HepG2 (cell line): Measurements from ENCODE around the gene IFT43. TPM values are rescaled to one million over a fixed set of nuclear protein-coding genes. Genes with fewer than 3 reads are reported as not detected.

ENCODE experiments used
- ATAC-seq: fragments of 200-7000 bp; cut with Tn5 transposase; 3 replicates; pipeline ENCODE4 v1.9.1; 2020; ENCODE audit warnings: mild to moderate bottlenecking, moderate library complexity
- BruUV-seq: library from RNA; stranded (reverse); fragments of 400-500 nt; replicated peaks from 2 replicates; lab custom pipeline; 2021; lab: Mats Ljungman, UMichigan
- CTCF ChIA-PET: fragments of 300-600 bp; formaldehyde crosslinking; extraction: SDS; loops from one replicate; lab custom pipeline; 2021; ENCODE audit warnings: low total read pairs, inconsistent platforms, low intra/inter-chr PET ratio; lab: Yijun Ruan, JAX
- POLR2A ChIA-PET: fragments of 350-600 bp; sonication (Branson Sonifier 250); formaldehyde crosslinking; loops from one replicate; lab custom pipeline; 2020; ENCODE audit warnings: antibody characterized with exemption, inconsistent platforms; lab: Yijun Ruan, JAX
- DNase-seq: peaks from one replicate; pipeline ENCODE4 v3.0.0-alpha.2; 2015; ENCODE audit warnings: low spot score
- FAIRE-seq: peaks from 3 replicates; lab custom pipeline; 2011; peaks lifted over from hg19 to GRCh38; lab: Jason Lieb, UNC
- H2AFZ ChIP-seq: one replicate; pipeline ENCODE4 v1.6.1; 2011; ENCODE audit warnings: low read length, inconsistent platforms
- H3K27ac ChIP-seq: fragments of 300-600 bp; 3 replicates; pipeline ENCODE4 v1.8.0; 2011; ENCODE audit warnings: mixed run types, mild to moderate bottlenecking, mixed read lengths, low read length, inconsistent platforms; ENCODE audit not compliant: insufficient read depth; ENCODE audit errors: extremely low read length
- H3K27me3 ChIP-seq, 2 experiments: fragments of 200-600 bp in 1 of 2; 2 replicates in 1 of 2; 3 replicates in 1 of 2; pipeline versions ENCODE4 v1.6.0 to v1.8.0; 2011; ENCODE audit warnings: low read length in 2 of 2, mild to moderate bottlenecking in 2 of 2, moderate library complexity in 2 of 2, inconsistent platforms in 1 of 2; ENCODE audit not compliant: insufficient read depth in 2 of 2, control insufficient read depth in 1 of 2
- H3K36me3 ChIP-seq, 2 experiments: fragments of 200-600 bp in 1 of 2; replicated peaks in 1 of 2; 2 replicates in 1 of 2; 3 replicates in 1 of 2; pipeline versions ENCODE4 v1.5.1 to v1.8.0; 2011; ENCODE audit warnings: low read length in 2 of 2, inconsistent platforms in 1 of 2; ENCODE audit not compliant: insufficient read depth in 2 of 2, control insufficient read depth in 1 of 2
- H3K4me1 ChIP-seq: 2 replicates; pipeline ENCODE4 v1.5.1; 2012; ENCODE audit warnings: low read length, inconsistent platforms; ENCODE audit not compliant: insufficient read depth
- H3K4me2 ChIP-seq: 2 replicates; pipeline ENCODE4 v1.6.0; 2011; ENCODE audit warnings: low read depth, low read length, inconsistent platforms
- H3K4me3 ChIP-seq, 3 experiments: fragments of 200-600 bp in 1 of 3; sonication (generic), shearing (Covaris generic) in 1 of 3; replicated peaks in 1 of 3; 2 replicates each; pipeline ENCODE4 v1.5.1; 2011 to 2016; ENCODE audit warnings: low read length in 3 of 3, inconsistent platforms in 2 of 3, low read depth in 2 of 3, mild to moderate bottlenecking in 2 of 3, control low read depth in 1 of 3, mixed read lengths in 1 of 3; ENCODE audit not compliant: insufficient read depth in 1 of 3
- H3K79me2 ChIP-seq: one replicate; pipeline ENCODE4 v1.6.1; 2011; ENCODE audit warnings: low read length, inconsistent platforms; ENCODE audit not compliant: insufficient read depth
- H3K9ac ChIP-seq: 2 replicates; pipeline ENCODE4 v1.6.0; 2011; ENCODE audit warnings: mild to moderate bottlenecking, low read depth, low read length, inconsistent platforms; ENCODE audit not compliant: insufficient read depth
- H3K9me3 ChIP-seq: 2 replicates; pipeline ENCODE4 v1.5.1; 2012; ENCODE audit warnings: mild to moderate bottlenecking, low read length
- H4K20me1 ChIP-seq: 2 replicates; pipeline ENCODE4 v1.6.0; 2011; ENCODE audit warnings: inconsistent platforms, mild to moderate bottlenecking, low read length, moderate library complexity; ENCODE audit not compliant: insufficient read depth
- CAMTA2 ChIP-seq: sonication (generic); formaldehyde crosslinking; IDR thresholded peaks from 2 replicates; pipeline ENCODE4 v1.4.0; 2020; ENCODE audit warnings: mild to moderate bottlenecking, missing genetic modification reagents, borderline replicate concordance
- FIP1L1 ChIP-seq: fragments of 200-400 bp; formaldehyde crosslinking; IDR thresholded peaks from 2 replicates; pipeline ENCODE4 v1.6.1; 2018; ENCODE audit warnings: low read depth, mild to moderate bottlenecking, low read length, moderate library complexity, borderline replicate concordance; ENCODE audit not compliant: insufficient read depth
- NFIC ChIP-seq: IDR thresholded peaks from 2 replicates; pipeline ENCODE4 v1.6.1; 2012; ENCODE audit warnings: mild to moderate bottlenecking, low read length, inconsistent platforms
- NR3C1 ChIP-seq: sonication (generic); formaldehyde crosslinking; IDR thresholded peaks from 2 replicates; pipeline ENCODE4 v1.4.0; 2020; ENCODE audit warnings: missing genetic modification reagents
- ONECUT2 ChIP-seq: sonication (generic); formaldehyde crosslinking; IDR thresholded peaks from 2 replicates; pipeline ENCODE4 v1.4.0; 2020; ENCODE audit warnings: missing genetic modification reagents
- ZMYM3 ChIP-seq: sonication (generic); formaldehyde crosslinking; IDR thresholded peaks from 2 replicates; pipeline ENCODE4 v1.5.1; 2020; ENCODE audit warnings: mild to moderate bottlenecking, missing genetic modification reagents
- ZNF143 ChIP-seq: sonication (generic); formaldehyde crosslinking; IDR thresholded peaks from 2 replicates; pipeline ENCODE4 v1.4.0; 2020; ENCODE audit warnings: missing genetic modification reagents
- ZNF20 ChIP-seq: sonication (generic); formaldehyde crosslinking; IDR thresholded peaks from 2 replicates; pipeline ENCODE4 v1.4.0; 2020; ENCODE audit warnings: mild to moderate bottlenecking, moderate library complexity, missing genetic modification reagents
- ZNF354B ChIP-seq: sonication (generic); formaldehyde crosslinking; IDR thresholded peaks from 2 replicates; pipeline ENCODE4 v1.8.0; 2022; ENCODE audit warnings: mild to moderate bottlenecking, missing genetic modification reagents
- ZNF83 ChIP-seq: sonication (generic); formaldehyde crosslinking; IDR thresholded peaks from 2 replicates; pipeline ENCODE4 v1.4.0; 2020; ENCODE audit warnings: missing genetic modification reagents, mild to moderate bottlenecking, borderline replicate concordance
- WGBS: methylation state at CpG from one replicate; pipeline ENCODE4 v1.1.6; 2017; ENCODE audit warnings: low lambda C conversion rate; 5-methylcytosine and 5-hydroxymethylcytosine counted together
- in situ Hi-C: cut with HindIII; loops from 2 replicates; pipeline ENCODE4 v1.10.0; 2017; ENCODE audit warnings: low pct_unique_long_range_greater_than_20kb; ENCODE audit not compliant: extremely low pct_ligation_motif_present
- intact Hi-C: fragments of 100-400 bp; cut with micrococcal nuclease; formaldehyde crosslinking; loops from one replicate; pipeline ENCODE4 v1.10.0; 2022; ENCODE audit not compliant: unreplicated experiment
- polyA plus RNA-seq, 8 experiments: library from polyadenylated mRNA; depleted of rRNA in 3 of 8; stranded (reverse) in 7 of 8; unstranded in 1 of 8; fragments of >200 nt; fragmentation: Illumina TruSeq in 4 of 8; extraction: Trizol in 4 of 8; gene quantifications; 2 replicates each; pipeline versions ENCODE4 v1.2.1 to v1.2.3, GENCODE V29; 2011 to 2016; ENCODE audit warnings: low read depth in 4 of 8, missing spikeins in 1 of 8, mixed read lengths in 1 of 8; ENCODE audit not compliant: insufficient read depth in 1 of 8
- total RNA-seq, 5 experiments: library from RNA; depleted of rRNA; stranded (reverse); fragments of >200 nt; fragmentation: Illumina TruSeq; extraction: Trizol; gene quantifications; 2 replicates each; pipeline ENCODE4 v1.2.3, GENCODE V29; 2016; ENCODE audit warnings: low read depth in 1 of 5
- TF ChIP-seq, protein P1 (sequence below): sonication (generic); formaldehyde crosslinking; conservative IDR thresholded peaks from 2 replicates; pipeline ENCODE4 v1.8.1; 2023; ENCODE audit warnings: missing genetic modification reagents
- TF ChIP-seq, protein P2 (sequence below): sonication (generic); formaldehyde crosslinking; IDR thresholded peaks from 2 replicates; pipeline ENCODE4 v1.8.0; 2022; ENCODE audit warnings: mild to moderate bottlenecking, missing genetic modification reagents, borderline replicate concordance
- TF ChIP-seq, protein P3 (sequence below), 2 experiments: sonication (generic) in 1 of 2; formaldehyde crosslinking in 1 of 2; IDR thresholded peaks; 2 replicates each; pipeline versions ENCODE4 v1.5.1 to v1.6.1; 2011 to 2020; ENCODE audit warnings: borderline replicate concordance in 1 of 2, low read depth in 1 of 2, low read length in 1 of 2, mild to moderate bottlenecking in 1 of 2, missing genetic modification reagents in 1 of 2, moderate library complexity in 1 of 2

The IFT43 gene
- total and polyA plus RNA-seq, 2 of the 13 experiments (the other 11 are each of a cell fraction or from before 2014, with no cell fraction given) = 0.15 to 0.55 TPM

DNA sequence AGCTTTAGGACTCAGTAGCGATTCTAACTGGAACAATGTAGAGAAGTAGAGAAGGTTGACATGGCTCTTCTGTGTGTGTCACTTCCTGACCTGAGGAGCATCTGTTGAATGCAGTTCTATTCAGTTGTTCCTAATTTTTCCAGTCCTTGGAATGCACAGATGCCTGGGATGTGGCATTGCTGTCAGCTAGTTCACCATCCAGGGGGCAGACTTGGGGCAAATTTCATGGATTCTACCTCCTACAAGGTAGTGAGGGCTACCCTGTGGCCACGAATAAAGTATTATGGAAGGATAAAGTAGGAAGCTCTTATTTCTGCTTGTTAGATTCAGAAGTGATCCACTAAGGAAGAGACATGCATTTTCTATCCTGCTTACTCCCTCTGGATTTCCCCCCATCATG lies 91.8 kb downstream of the IFT43 start:
- H3K9ac ChIP-seq = no peak overlapping the region
- ATAC-seq (no peak), DNase-seq (no peak), FAIRE-seq (no peak)
- H3K27me3 ChIP-seq = peaks cover 8 to 57% of the 10 kb centered on the region in 2 experiments; a peak in 4 of 5 replicates
- BruUV-seq = no TSS peak
- no peaks in the 10 kb centered on the region for H3K9me3 ChIP-seq
- CTCF ChIA-PET = no interaction called here
- H3K79me2 ChIP-seq = no peaks in the 10 kb centered on the region
- TF ChIP-seq NR3C1 (CRISPR knock-in tag) (no peak), ZNF20 (CRISPR knock-in tag) (no peak)
- intact Hi-C loops (no loop called here), in situ Hi-C loops (no loop called here)
- no peak overlapping the region for H3K4me2 ChIP-seq
- no peak overlapping the region for H2AFZ ChIP-seq
- no peaks in the 10 kb centered on the region for H3K4me1 ChIP-seq
- no peak overlapping the region for H3K4me3 ChIP-seq
- H3K27ac ChIP-seq = no peak overlapping the region
- 0% methylated on average over 1 of the region's 2 CpGs for WGBS
- no peaks in the 10 kb centered on the region for H4K20me1 ChIP-seq
- H3K36me3 ChIP-seq = no peaks in the 10 kb centered on the region
- POLR2A ChIA-PET = no interaction called here

DNA sequence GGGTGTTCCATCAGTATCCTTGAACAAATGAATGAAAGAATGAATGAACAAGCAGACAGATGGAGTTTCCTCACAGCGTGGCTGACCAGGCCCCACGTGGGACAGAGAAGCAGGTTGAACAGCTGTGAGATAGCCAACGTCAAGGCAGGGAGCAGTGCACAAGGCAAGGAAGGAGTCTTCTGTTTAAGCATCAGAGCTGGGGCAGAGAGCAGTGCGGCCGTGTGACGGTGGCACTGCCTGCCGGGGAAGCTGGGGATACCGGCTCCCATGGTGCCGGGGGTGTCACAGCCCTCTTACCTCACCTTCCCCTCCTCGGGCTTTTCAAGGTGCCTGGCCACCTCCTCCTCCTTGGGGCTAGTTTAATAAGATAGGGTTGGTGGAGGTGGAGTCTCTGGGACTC lies 92.9 kb downstream of the IFT43 start:
- H3K27me3 ChIP-seq = peaks cover 6 to 63% of the 10 kb centered on the region in 2 experiments; a peak in 4 of 5 replicates
- DNase-seq = no peak
- BruUV-seq = no TSS peak
- CTCF ChIA-PET = no interaction called here
- H3K36me3 ChIP-seq = no peaks in the 10 kb centered on the region
- no peak overlapping the region for H3K4me3 ChIP-seq
- WGBS = 49% methylated on average over 10 of the region's 10 CpGs
- no peak overlapping the region for H3K9ac ChIP-seq
- H3K79me2 ChIP-seq = no peaks in the 10 kb centered on the region
- ATAC-seq = no peak
- POLR2A ChIA-PET = no interaction called here
- H3K4me1 ChIP-seq = no peaks in the 10 kb centered on the region
- no peaks in the 10 kb centered on the region for H4K20me1 ChIP-seq
- no peak overlapping the region for H2AFZ ChIP-seq
- intact Hi-C loops = no loop called here
- no peaks in the 10 kb centered on the region for H3K9me3 ChIP-seq
- in situ Hi-C loops = no loop called here
- H3K27ac ChIP-seq = no peak overlapping the region
- no peak overlapping the region for H3K4me2 ChIP-seq
- no peak for FAIRE-seq
- no peak for TF ChIP-seq ONECUT2 (CRISPR knock-in tag)
- TF ChIP-seq, protein P1, sequence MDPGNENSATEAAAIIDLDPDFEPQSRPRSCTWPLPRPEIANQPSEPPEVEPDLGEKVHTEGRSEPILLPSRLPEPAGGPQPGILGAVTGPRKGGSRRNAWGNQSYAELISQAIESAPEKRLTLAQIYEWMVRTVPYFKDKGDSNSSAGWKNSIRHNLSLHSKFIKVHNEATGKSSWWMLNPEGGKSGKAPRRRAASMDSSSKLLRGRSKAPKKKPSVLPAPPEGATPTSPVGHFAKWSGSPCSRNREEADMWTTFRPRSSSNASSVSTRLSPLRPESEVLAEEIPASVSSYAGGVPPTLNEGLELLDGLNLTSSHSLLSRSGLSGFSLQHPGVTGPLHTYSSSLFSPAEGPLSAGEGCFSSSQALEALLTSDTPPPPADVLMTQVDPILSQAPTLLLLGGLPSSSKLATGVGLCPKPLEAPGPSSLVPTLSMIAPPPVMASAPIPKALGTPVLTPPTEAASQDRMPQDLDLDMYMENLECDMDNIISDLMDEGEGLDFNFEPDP (CRISPR knock-in tag) = no peak
- no peak for TF ChIP-seq FIP1L1
- TF ChIP-seq NFIC = no peak
- TF ChIP-seq, protein P2, sequence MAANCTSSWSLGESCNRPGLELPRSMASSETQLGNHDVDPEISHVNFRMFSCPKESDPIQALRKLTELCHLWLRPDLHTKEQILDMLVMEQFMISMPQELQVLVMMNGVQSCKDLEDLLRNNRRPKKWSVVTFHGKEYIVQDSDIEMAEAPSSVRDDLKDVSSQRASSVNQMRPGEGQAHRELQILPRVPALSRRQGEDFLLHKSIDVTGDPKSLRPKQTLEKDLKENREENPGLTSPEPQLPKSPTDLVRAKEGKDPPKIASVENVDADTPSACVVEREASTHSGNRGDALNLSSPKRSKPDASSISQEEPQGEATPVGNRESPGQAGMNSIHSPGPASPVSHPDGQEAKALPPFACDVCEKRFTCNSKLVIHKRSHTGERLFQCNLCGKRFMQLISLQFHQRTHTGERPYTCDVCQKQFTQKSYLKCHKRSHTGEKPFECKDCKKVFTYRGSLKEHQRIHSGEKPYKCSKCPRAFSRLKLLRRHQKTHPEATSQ = no peak
- TF ChIP-seq ZNF143 (CRISPR knock-in tag) = no peak
- TF ChIP-seq, protein P3, sequence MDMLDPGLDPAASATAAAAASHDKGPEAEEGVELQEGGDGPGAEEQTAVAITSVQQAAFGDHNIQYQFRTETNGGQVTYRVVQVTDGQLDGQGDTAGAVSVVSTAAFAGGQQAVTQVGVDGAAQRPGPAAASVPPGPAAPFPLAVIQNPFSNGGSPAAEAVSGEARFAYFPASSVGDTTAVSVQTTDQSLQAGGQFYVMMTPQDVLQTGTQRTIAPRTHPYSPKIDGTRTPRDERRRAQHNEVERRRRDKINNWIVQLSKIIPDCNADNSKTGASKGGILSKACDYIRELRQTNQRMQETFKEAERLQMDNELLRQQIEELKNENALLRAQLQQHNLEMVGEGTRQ (IDR thresholded peaks at IDR 0.05; ENCODE audit: low read depth, low read length) = no peak
- TF ChIP-seq, protein P3 (CRISPR knock-in tag; IDR thresholded peaks at IDR 0.05; ENCODE audit: borderline replicate concordance) = no peak
- TF ChIP-seq ZMYM3 = no peak
- no peak for TF ChIP-seq ZNF83 (CRISPR knock-in tag)
- TF ChIP-seq ZNF354B (CRISPR knock-in tag) = no peak
- TF ChIP-seq CAMTA2 (CRISPR knock-in tag) = no peak
